ENCODE results near the gene INTS11.

DNA sequence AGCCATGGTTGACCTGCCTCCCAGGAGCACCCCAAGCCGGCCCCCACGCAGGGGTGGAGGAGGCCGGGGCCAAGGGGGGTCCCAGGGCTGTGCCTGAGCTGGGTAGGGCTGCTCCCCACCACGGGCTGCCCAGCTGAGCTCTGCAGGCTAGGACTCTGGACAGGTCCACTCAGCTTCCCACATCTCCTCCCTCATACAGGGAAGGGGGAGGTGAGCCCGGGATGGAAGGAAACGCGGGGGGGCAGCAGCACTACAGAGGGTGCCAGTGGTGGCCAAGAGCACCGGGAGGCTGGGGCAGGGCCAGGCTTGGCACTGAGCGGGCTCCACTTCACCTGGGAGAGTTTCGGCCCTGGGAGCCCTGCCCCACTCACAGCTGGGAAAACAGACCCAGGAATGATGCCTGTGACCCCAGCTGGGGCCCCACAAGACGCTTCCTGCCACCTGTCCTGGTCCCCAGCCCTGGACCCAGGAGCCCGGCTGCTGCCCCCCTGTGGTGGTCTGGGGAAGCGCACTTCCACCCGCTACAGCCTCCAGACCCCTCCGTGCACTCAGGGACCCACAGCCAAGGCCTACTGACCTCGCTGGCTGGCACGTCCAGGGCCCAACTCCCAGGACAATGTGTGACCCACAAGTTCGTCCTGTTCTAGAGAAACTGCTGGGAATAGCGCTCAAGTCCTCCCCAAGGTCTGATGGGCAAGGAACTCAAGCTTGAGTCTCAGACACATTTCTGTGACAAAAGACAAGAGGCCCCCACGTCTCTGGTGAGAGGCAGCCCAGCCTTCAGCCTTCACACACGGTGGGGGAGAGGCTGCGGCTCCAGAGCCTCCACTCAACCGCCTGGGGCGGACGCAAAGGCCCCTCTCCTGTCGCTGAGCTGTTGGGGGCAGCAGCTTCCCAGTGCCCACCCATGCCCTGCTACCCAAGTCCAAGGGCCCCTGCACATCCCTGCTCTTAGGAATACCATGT lies 47.6 kb upstream of the INTS11 start:
- TF ChIP-seq, protein P1, sequence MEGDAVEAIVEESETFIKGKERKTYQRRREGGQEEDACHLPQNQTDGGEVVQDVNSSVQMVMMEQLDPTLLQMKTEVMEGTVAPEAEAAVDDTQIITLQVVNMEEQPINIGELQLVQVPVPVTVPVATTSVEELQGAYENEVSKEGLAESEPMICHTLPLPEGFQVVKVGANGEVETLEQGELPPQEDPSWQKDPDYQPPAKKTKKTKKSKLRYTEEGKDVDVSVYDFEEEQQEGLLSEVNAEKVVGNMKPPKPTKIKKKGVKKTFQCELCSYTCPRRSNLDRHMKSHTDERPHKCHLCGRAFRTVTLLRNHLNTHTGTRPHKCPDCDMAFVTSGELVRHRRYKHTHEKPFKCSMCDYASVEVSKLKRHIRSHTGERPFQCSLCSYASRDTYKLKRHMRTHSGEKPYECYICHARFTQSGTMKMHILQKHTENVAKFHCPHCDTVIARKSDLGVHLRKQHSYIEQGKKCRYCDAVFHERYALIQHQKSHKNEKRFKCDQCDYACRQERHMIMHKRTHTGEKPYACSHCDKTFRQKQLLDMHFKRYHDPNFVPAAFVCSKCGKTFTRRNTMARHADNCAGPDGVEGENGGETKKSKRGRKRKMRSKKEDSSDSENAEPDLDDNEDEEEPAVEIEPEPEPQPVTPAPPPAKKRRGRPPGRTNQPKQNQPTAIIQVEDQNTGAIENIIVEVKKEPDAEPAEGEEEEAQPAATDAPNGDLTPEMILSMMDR (IDR thresholded peaks at IDR 0.05; ENCODE audit: low read depth, low read length, poor library complexity, severe bottlenecking): peak; percentile 98
- TF ChIP-seq EZH2phosphoT487 (IDR thresholded peaks at IDR 0.05; ENCODE audit: borderline replicate concordance, low read length): no peak
